Panc1 (cell line): ENCODE data around the gene TBC1D22A. TPM values are rescaled to one million over a fixed set of nuclear protein-coding genes. Genes with fewer than 3 reads are reported as not detected.

ENCODE experiments used
- ATAC-seq: fragments of 200-7000 bp; cut with Tn5 transposase; 2 replicates; pipeline ENCODE4 v1.9.1; 2020; ENCODE audit warnings: mild to moderate bottlenecking, moderate library complexity
- BruUV-seq: library from RNA; stranded (reverse); fragments of 400-500 nt; replicated peaks from 2 replicates; lab custom pipeline; 2021; lab: Mats Ljungman, UMichigan
- CTCF ChIA-PET: fragments of 300-600 bp; sonication (Branson Sonifier 250); formaldehyde crosslinking; loops from one replicate; lab custom pipeline; 2022; ENCODE audit warnings: antibody characterized with exemption; lab: Charles Lee
- POLR2A ChIA-PET: fragments of 300-600 bp; sonication (Branson Sonifier 250); formaldehyde crosslinking; loops from one replicate; lab custom pipeline; 2022; ENCODE audit warnings: antibody characterized with exemption; lab: Charles Lee
- DNase-seq: peaks from one replicate; pipeline ENCODE4 v3.0.0-alpha.2; 2010; ENCODE audit warnings: low read depth, low spot score
- H3K27ac ChIP-seq: 2 replicates; pipeline ENCODE4 v1.5.1; 2011; ENCODE audit warnings: mild to moderate bottlenecking, low read length, inconsistent platforms
- H3K27me3 ChIP-seq: fragments of 200-500 bp; sonication (Bioruptor generic); 2 replicates; pipeline ENCODE4 v1.6.0; 2014; ENCODE audit warnings: low read length, inconsistent platforms; ENCODE audit not compliant: control insufficient read depth, insufficient read depth
- H3K36me3 ChIP-seq: fragments of 200-500 bp; sonication (Bioruptor generic); 2 replicates; pipeline ENCODE4 v1.5.1; 2014; ENCODE audit warnings: inconsistent platforms, mild to moderate bottlenecking, low read length, moderate library complexity; ENCODE audit not compliant: control insufficient read depth, insufficient read depth
- H3K4me1 ChIP-seq: 2 replicates; pipeline ENCODE4 v1.5.1; 2011; ENCODE audit warnings: inconsistent platforms, mild to moderate bottlenecking, low read length, moderate library complexity; ENCODE audit not compliant: control insufficient read depth, insufficient read depth
- H3K4me3 ChIP-seq, 2 experiments: 2 replicates each; pipeline ENCODE4 v1.5.1; 2011 to 2012; ENCODE audit warnings: low read depth in 2 of 2, low read length in 2 of 2, mild to moderate bottlenecking in 2 of 2, inconsistent platforms in 1 of 2, moderate library complexity in 1 of 2
- H3K9me3 ChIP-seq: fragments of 200-500 bp; sonication (Bioruptor generic); 2 replicates; pipeline ENCODE4 v1.5.1; 2014; ENCODE audit warnings: low read depth, mild to moderate bottlenecking, inconsistent platforms, low read length, moderate library complexity; ENCODE audit not compliant: control insufficient read depth, insufficient read depth
- POLR2AphosphoS5 ChIP-seq: IDR thresholded peaks from 2 replicates; pipeline ENCODE4 v1.6.1; 2012; ENCODE audit warnings: mild to moderate bottlenecking, low read depth, low read length, moderate library complexity
- SIN3A ChIP-seq: IDR thresholded peaks from 2 replicates; pipeline ENCODE4 v1.6.1; 2012; ENCODE audit warnings: low read depth, mild to moderate bottlenecking, low read length, moderate library complexity, borderline replicate concordance; ENCODE audit not compliant: insufficient read depth
- TCF7L2 ChIP-seq: IDR thresholded peaks from 2 replicates; pipeline ENCODE4 v1.6.1; 2011; ENCODE audit warnings: mild to moderate bottlenecking, low read depth, low read length, inconsistent platforms
- in situ Hi-C: cut with HindIII; loops from 2 replicates; pipeline ENCODE4 v1.10.0; 2016; ENCODE audit warnings: low sequenced_read_pairs, low pct_unique_long_range_greater_than_20kb
- intact Hi-C: fragments of 100-400 bp; cut with micrococcal nuclease; formaldehyde crosslinking; loops from one replicate; pipeline ENCODE4 v1.10.0; 2022; ENCODE audit not compliant: unreplicated experiment
- total RNA-seq: library from RNA; stranded (reverse); gene quantifications from one replicate; pipeline ENCODE4 v1.2.1, GENCODE V29; 2021; ENCODE audit not compliant: unreplicated experiment
- TF ChIP-seq, protein P1 (sequence below): fragments of 450-650 bp; IDR thresholded peaks from 2 replicates; pipeline ENCODE4 v1.5.1; 2017; ENCODE audit warnings: mild to moderate bottlenecking
- TF ChIP-seq, protein P2 (sequence below), 2 experiments: IDR thresholded peaks; 2 replicates each; pipeline ENCODE4 v1.6.1; 2011 to 2012; ENCODE audit warnings: low read depth in 2 of 2, control low read depth in 1 of 2, low read length in 1 of 2, mild to moderate bottlenecking in 1 of 2, moderate library complexity in 1 of 2; ENCODE audit not compliant: insufficient read depth in 1 of 2

The TBC1D22A gene
- total RNA-seq, 1 experiment from 2014 or later = 28.7 TPM

DNA sequence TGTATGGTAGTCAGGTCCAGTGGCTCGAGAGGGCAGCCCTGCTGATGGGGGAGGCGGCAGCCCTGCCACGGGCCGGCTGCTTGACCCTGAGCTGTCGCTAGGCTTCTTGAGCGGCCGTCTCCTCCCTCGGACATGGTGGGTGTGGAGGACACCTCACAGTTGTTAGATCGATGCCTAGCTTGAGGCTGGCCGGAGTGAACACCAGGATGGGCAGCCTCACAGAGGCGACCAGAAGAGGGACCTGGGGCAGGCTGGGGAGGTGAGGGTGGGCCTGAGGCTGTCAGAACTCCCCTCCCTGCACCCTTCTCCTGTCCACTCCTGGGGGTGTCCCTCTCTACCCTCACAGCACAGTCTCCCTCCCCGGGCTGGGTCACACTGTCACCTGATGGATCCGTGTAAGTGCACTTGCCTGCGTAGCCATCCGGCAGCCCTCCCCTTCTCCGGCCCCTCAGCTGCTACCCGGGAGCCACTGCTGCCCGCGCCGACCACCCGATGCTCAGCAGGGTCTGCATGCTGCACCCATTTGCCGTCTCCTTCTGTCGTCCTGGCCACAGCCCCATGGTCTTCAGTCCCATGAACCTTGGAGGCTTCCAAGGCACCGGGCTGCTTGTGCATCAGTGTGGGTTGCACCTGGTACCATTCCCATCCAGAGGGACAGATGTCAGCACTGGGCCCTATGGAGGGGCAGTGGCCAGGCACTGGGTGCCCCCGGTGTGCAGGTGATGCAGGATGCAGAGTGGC, 394.1 kb downstream of the TBC1D22A start:
- BruUV-seq = no TSS peak
- Histone ChIP-seq H3K4me1 (no peaks in the 10 kb centered on the region; the same call in 1 of the 2 replicates), H3K4me3 (no peak overlapping the region), H3K27ac (no peak overlapping the region), H3K9me3 (no peaks in the 10 kb centered on the region), H3K27me3 (no peaks in the 10 kb centered on the region), H3K36me3 (no peaks in the 10 kb centered on the region)
- TF ChIP-seq POLR2AphosphoS5 = no peak
- no peak for TF ChIP-seq TCF7L2
- TF ChIP-seq, protein P1, sequence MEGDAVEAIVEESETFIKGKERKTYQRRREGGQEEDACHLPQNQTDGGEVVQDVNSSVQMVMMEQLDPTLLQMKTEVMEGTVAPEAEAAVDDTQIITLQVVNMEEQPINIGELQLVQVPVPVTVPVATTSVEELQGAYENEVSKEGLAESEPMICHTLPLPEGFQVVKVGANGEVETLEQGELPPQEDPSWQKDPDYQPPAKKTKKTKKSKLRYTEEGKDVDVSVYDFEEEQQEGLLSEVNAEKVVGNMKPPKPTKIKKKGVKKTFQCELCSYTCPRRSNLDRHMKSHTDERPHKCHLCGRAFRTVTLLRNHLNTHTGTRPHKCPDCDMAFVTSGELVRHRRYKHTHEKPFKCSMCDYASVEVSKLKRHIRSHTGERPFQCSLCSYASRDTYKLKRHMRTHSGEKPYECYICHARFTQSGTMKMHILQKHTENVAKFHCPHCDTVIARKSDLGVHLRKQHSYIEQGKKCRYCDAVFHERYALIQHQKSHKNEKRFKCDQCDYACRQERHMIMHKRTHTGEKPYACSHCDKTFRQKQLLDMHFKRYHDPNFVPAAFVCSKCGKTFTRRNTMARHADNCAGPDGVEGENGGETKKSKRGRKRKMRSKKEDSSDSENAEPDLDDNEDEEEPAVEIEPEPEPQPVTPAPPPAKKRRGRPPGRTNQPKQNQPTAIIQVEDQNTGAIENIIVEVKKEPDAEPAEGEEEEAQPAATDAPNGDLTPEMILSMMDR = no peak
- no peak for TF ChIP-seq SIN3A
- TF ChIP-seq, protein P2, sequence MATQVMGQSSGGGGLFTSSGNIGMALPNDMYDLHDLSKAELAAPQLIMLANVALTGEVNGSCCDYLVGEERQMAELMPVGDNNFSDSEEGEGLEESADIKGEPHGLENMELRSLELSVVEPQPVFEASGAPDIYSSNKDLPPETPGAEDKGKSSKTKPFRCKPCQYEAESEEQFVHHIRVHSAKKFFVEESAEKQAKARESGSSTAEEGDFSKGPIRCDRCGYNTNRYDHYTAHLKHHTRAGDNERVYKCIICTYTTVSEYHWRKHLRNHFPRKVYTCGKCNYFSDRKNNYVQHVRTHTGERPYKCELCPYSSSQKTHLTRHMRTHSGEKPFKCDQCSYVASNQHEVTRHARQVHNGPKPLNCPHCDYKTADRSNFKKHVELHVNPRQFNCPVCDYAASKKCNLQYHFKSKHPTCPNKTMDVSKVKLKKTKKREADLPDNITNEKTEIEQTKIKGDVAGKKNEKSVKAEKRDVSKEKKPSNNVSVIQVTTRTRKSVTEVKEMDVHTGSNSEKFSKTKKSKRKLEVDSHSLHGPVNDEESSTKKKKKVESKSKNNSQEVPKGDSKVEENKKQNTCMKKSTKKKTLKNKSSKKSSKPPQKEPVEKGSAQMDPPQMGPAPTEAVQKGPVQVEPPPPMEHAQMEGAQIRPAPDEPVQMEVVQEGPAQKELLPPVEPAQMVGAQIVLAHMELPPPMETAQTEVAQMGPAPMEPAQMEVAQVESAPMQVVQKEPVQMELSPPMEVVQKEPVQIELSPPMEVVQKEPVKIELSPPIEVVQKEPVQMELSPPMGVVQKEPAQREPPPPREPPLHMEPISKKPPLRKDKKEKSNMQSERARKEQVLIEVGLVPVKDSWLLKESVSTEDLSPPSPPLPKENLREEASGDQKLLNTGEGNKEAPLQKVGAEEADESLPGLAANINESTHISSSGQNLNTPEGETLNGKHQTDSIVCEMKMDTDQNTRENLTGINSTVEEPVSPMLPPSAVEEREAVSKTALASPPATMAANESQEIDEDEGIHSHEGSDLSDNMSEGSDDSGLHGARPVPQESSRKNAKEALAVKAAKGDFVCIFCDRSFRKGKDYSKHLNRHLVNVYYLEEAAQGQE (IDR thresholded peaks at IDR 0.05; ENCODE audit: insufficient read depth in 1 of 2, low read depth in 2 of 2, low read length in 1 of 2) = no peak
- ATAC-seq (no peak), DNase-seq (no peak)
- intact Hi-C loops = no loop called here
- ChIA-PET POLR2A (no interaction called here), CTCF (no interaction called here)
- in situ Hi-C loops = no loop called here

DNA sequence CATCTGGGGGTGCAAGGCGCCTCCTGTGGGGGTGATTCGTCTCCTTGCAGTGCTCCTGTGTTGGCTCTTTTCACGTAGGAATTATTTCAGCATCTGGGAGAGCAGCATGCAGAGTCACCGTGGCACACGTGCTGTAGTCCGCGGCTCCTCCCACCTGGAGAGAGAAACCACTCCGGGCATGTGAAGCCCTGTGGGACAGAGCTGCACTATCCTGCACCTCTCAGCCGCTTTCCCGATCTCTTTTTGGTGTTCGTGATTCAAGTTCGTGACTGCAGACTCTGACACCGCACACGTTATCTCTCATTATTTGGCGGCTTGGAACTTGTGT, 394.6 kb downstream of the TBC1D22A start:
- DNase-seq = no peak
- H3K27me3 ChIP-seq = no peaks in the 10 kb centered on the region
- intact Hi-C loops (no loop called here), in situ Hi-C loops (no loop called here)
- no peaks in the 10 kb centered on the region for H3K36me3 ChIP-seq
- ChIA-PET POLR2A (no interaction called here), CTCF (no interaction called here)
- H3K4me3 ChIP-seq = no peak overlapping the region
- H3K9me3 ChIP-seq = no peaks in the 10 kb centered on the region
- BruUV-seq = no TSS peak
- H3K27ac ChIP-seq = no peak overlapping the region
- H3K4me1 ChIP-seq = no peaks in the 10 kb centered on the region
- TF ChIP-seq SIN3A = no peak
- TF ChIP-seq, protein P1 = no peak
- no peak for TF ChIP-seq POLR2AphosphoS5
- TF ChIP-seq, protein P2 (IDR thresholded peaks at IDR 0.05; ENCODE audit: insufficient read depth in 1 of 2, low read depth in 2 of 2, low read length in 1 of 2) = no peak
- no peak for TF ChIP-seq TCF7L2
- no peak for ATAC-seq
